HepG2 (cell line): Measurements from ENCODE around the gene PLEKHO1. TPM values are rescaled to one million over a fixed set of nuclear protein-coding genes. Genes with fewer than 3 reads are reported as not detected.
A peak's percentile ranks its signal among the peaks of the same experiment; 100 is the strongest.

Experiments used
- ATAC-seq: fragments of 200-7000 bp; cut with Tn5 transposase; 3 replicates; pipeline ENCODE4 v1.9.1; 2020; ENCODE audit warnings: mild to moderate bottlenecking, moderate library complexity
- BruUV-seq: library from RNA; stranded (reverse); fragments of 400-500 nt; replicated peaks from 2 replicates; lab custom pipeline; 2021; lab: Mats Ljungman, UMichigan
- CTCF ChIA-PET: fragments of 300-600 bp; formaldehyde crosslinking; extraction: SDS; loops from one replicate; lab custom pipeline; 2021; ENCODE audit warnings: low total read pairs, inconsistent platforms, low intra/inter-chr PET ratio; lab: Yijun Ruan, JAX
- POLR2A ChIA-PET: fragments of 350-600 bp; sonication (Branson Sonifier 250); formaldehyde crosslinking; loops from one replicate; lab custom pipeline; 2020; ENCODE audit warnings: antibody characterized with exemption, inconsistent platforms; lab: Yijun Ruan, JAX
- DNase-seq: peaks from one replicate; pipeline ENCODE4 v3.0.0-alpha.2; 2015; ENCODE audit warnings: low spot score
- FAIRE-seq: peaks from 3 replicates; lab custom pipeline; 2011; peaks lifted over from hg19 to GRCh38; lab: Jason Lieb, UNC
- H2AFZ ChIP-seq: one replicate; pipeline ENCODE4 v1.6.1; 2011; ENCODE audit warnings: low read length, inconsistent platforms
- H3K27ac ChIP-seq: fragments of 300-600 bp; 3 replicates; pipeline ENCODE4 v1.8.0; 2011; ENCODE audit warnings: mixed run types, mild to moderate bottlenecking, mixed read lengths, low read length, inconsistent platforms; ENCODE audit not compliant: insufficient read depth; ENCODE audit errors: extremely low read length
- H3K27me3 ChIP-seq, 2 experiments: fragments of 200-600 bp in 1 of 2; 2 replicates in 1 of 2; 3 replicates in 1 of 2; pipeline versions ENCODE4 v1.6.0 to v1.8.0; 2011; ENCODE audit warnings: low read length in 2 of 2, mild to moderate bottlenecking in 2 of 2, moderate library complexity in 2 of 2, inconsistent platforms in 1 of 2; ENCODE audit not compliant: insufficient read depth in 2 of 2, control insufficient read depth in 1 of 2
- H3K36me3 ChIP-seq, 2 experiments: fragments of 200-600 bp in 1 of 2; replicated peaks in 1 of 2; 2 replicates in 1 of 2; 3 replicates in 1 of 2; pipeline versions ENCODE4 v1.5.1 to v1.8.0; 2011; ENCODE audit warnings: low read length in 2 of 2, inconsistent platforms in 1 of 2; ENCODE audit not compliant: insufficient read depth in 2 of 2, control insufficient read depth in 1 of 2
- H3K4me1 ChIP-seq: 2 replicates; pipeline ENCODE4 v1.5.1; 2012; ENCODE audit warnings: low read length, inconsistent platforms; ENCODE audit not compliant: insufficient read depth
- H3K4me2 ChIP-seq: 2 replicates; pipeline ENCODE4 v1.6.0; 2011; ENCODE audit warnings: low read depth, low read length, inconsistent platforms
- H3K4me3 ChIP-seq, 3 experiments: fragments of 200-600 bp in 1 of 3; sonication (generic), shearing (Covaris generic) in 1 of 3; replicated peaks in 1 of 3; 2 replicates each; pipeline ENCODE4 v1.5.1; 2011 to 2016; ENCODE audit warnings: low read length in 3 of 3, inconsistent platforms in 2 of 3, low read depth in 2 of 3, mild to moderate bottlenecking in 2 of 3, control low read depth in 1 of 3, mixed read lengths in 1 of 3; ENCODE audit not compliant: insufficient read depth in 1 of 3
- H3K79me2 ChIP-seq: one replicate; pipeline ENCODE4 v1.6.1; 2011; ENCODE audit warnings: low read length, inconsistent platforms; ENCODE audit not compliant: insufficient read depth
- H3K9ac ChIP-seq: 2 replicates; pipeline ENCODE4 v1.6.0; 2011; ENCODE audit warnings: mild to moderate bottlenecking, low read depth, low read length, inconsistent platforms; ENCODE audit not compliant: insufficient read depth
- H3K9me3 ChIP-seq: 2 replicates; pipeline ENCODE4 v1.5.1; 2012; ENCODE audit warnings: mild to moderate bottlenecking, low read length
- H4K20me1 ChIP-seq: 2 replicates; pipeline ENCODE4 v1.6.0; 2011; ENCODE audit warnings: inconsistent platforms, mild to moderate bottlenecking, low read length, moderate library complexity; ENCODE audit not compliant: insufficient read depth
- ARHGAP35 ChIP-seq: sonication (generic); formaldehyde crosslinking; IDR thresholded peaks from 2 replicates; pipeline ENCODE4 v1.9.0; 2022; ENCODE audit warnings: mild to moderate bottlenecking, inconsistent platforms, moderate library complexity, missing genetic modification reagents, borderline replicate concordance
- ELF1 ChIP-seq: sonication (generic); formaldehyde crosslinking; IDR thresholded peaks from 2 replicates; pipeline ENCODE4 v1.4.0; 2020; ENCODE audit warnings: missing genetic modification reagents
- HNF4G ChIP-seq, 2 experiments: sonication (generic) in 1 of 2; formaldehyde crosslinking in 1 of 2; IDR thresholded peaks; 2 replicates each; pipeline versions ENCODE4 v1.4.0 to v1.6.1; 2011 to 2020; ENCODE audit warnings: borderline replicate concordance in 2 of 2, low read depth in 2 of 2, mild to moderate bottlenecking in 2 of 2, low read length in 1 of 2, missing genetic modification reagents in 1 of 2, moderate library complexity in 1 of 2
- MIXL1 ChIP-seq: IDR thresholded peaks from 2 replicates; pipeline ENCODE4 v1.6.1; 2016
- PATZ1 ChIP-seq: sonication (generic); formaldehyde crosslinking; IDR thresholded peaks from 2 replicates; pipeline ENCODE4 v1.4.0; 2020; ENCODE audit warnings: missing genetic modification reagents
- RELA ChIP-seq: sonication (generic); formaldehyde crosslinking; IDR thresholded peaks from 2 replicates; pipeline ENCODE4 v1.4.0; 2020; ENCODE audit warnings: missing genetic modification reagents
- SRSF1 ChIP-seq: fragments of 200-400 bp; formaldehyde crosslinking; optimal IDR thresholded peaks from 2 replicates; pipeline ENCODE3; 2017; ENCODE audit warnings: mild to moderate bottlenecking, low read depth, low read length, moderate library complexity
- ZFYVE20 ChIP-seq: sonication (generic); formaldehyde crosslinking; IDR thresholded peaks from 2 replicates; pipeline ENCODE4 v1.8.0; 2023; ENCODE audit warnings: low read depth, mild to moderate bottlenecking, moderate library complexity, missing genetic modification reagents, borderline replicate concordance
- WGBS: methylation state at CpG from one replicate; pipeline ENCODE4 v1.1.6; 2017; ENCODE audit warnings: low lambda C conversion rate; 5-methylcytosine and 5-hydroxymethylcytosine counted together
- in situ Hi-C: cut with HindIII; loops from 2 replicates; pipeline ENCODE4 v1.10.0; 2017; ENCODE audit warnings: low pct_unique_long_range_greater_than_20kb; ENCODE audit not compliant: extremely low pct_ligation_motif_present
- intact Hi-C: fragments of 100-400 bp; cut with micrococcal nuclease; formaldehyde crosslinking; loops from one replicate; pipeline ENCODE4 v1.10.0; 2022; ENCODE audit not compliant: unreplicated experiment
- polyA plus RNA-seq, 8 experiments: library from polyadenylated mRNA; depleted of rRNA in 3 of 8; stranded (reverse) in 7 of 8; unstranded in 1 of 8; fragments of >200 nt; fragmentation: Illumina TruSeq in 4 of 8; extraction: Trizol in 4 of 8; gene quantifications; 2 replicates each; pipeline versions ENCODE4 v1.2.1 to v1.2.3, GENCODE V29; 2011 to 2016; ENCODE audit warnings: low read depth in 4 of 8, missing spikeins in 1 of 8, mixed read lengths in 1 of 8; ENCODE audit not compliant: insufficient read depth in 1 of 8
- total RNA-seq, 5 experiments: library from RNA; depleted of rRNA; stranded (reverse); fragments of >200 nt; fragmentation: Illumina TruSeq; extraction: Trizol; gene quantifications; 2 replicates each; pipeline ENCODE4 v1.2.3, GENCODE V29; 2016; ENCODE audit warnings: low read depth in 1 of 5

Gene PLEKHO1
- total and polyA plus RNA-seq, 2 of the 13 experiments (the other 11 are each of a cell fraction or from before 2014, with no cell fraction given), result 9.8 to 10.1 TPM

- Histone ChIP-seq H3K4me3 (no peak overlapping the region), H3K79me2 (no peaks in the 10 kb centered on the region), H4K20me1 (no peaks in the 10 kb centered on the region), H3K9me3 (no peaks in the 10 kb centered on the region), H2AFZ (no peak overlapping the region), H3K4me2 (no peak overlapping the region), H3K36me3 (no peaks in the 10 kb centered on the region), H3K9ac (no peak overlapping the region), H3K4me1 (peaks cover 16% of the 10 kb centered on the region), H3K27me3 (peaks cover 0 to 3% of the 10 kb centered on the region in 2 experiments; a peak in 1 of 5 replicates), H3K27ac (no peak overlapping the region)
- BruUV-seq, result no TSS peak
- intact Hi-C loops, result no loop called here
- ATAC-seq (no peak), DNase-seq (no peak), FAIRE-seq (no peak)
- ChIA-PET CTCF (no interaction called here), POLR2A (no interaction called here)
- in situ Hi-C loops, result no loop called here
- 1% methylated on average over 2 of the region's 2 CpGs for WGBS
- TF ChIP-seq ZFYVE20 (CRISPR knock-in tag) (no peak), ARHGAP35 (CRISPR knock-in tag) (no peak), MIXL1 (CRISPR knock-in tag) (no peak), ELF1 (CRISPR knock-in tag) (no peak), RELA (CRISPR knock-in tag) (no peak)
These were observed 22.1 kb downstream of the PLEKHO1 start for GRCh38 chr1:150171801-150172200.

- ChIA-PET POLR2A (no interaction called here), CTCF (no interaction called here)
- Histone ChIP-seq H3K27ac (no peak overlapping the region), H3K36me3 (no peaks in the 10 kb centered on the region), H3K27me3 (peaks cover 0 to 3% of the 10 kb centered on the region in 2 experiments; a peak in 1 of 5 replicates), H3K9ac (no peak overlapping the region), H4K20me1 (no peaks in the 10 kb centered on the region), H3K4me1 (peaks cover 16% of the 10 kb centered on the region), H3K4me3 (no peak overlapping the region), H3K9me3 (no peaks in the 10 kb centered on the region), H2AFZ (no peak overlapping the region), H3K4me2 (peak overlapping the region; percentile 39), H3K79me2 (no peaks in the 10 kb centered on the region)
- 0% methylated on average over 2 of the region's 7 CpGs for WGBS
- FAIRE-seq (no peak), DNase-seq (peak; percentile 33), ATAC-seq (peak; percentile 60)
- in situ Hi-C loops (no loop called here), intact Hi-C loops (no loop called here)
- BruUV-seq, result no TSS peak
- TF ChIP-seq PATZ1, result 0 out of 2 replicates have a peak, but pooled peaks have one; percentile 25
- TF ChIP-seq SRSF1, result no peak
- TF ChIP-seq HNF4G (IDR thresholded peaks at IDR 0.05; ENCODE audit: borderline replicate concordance, low read depth, low read length), result peak; percentile 9; the same call in 1 of the 2 replicates
- no peak for TF ChIP-seq HNF4G (CRISPR knock-in tag; IDR thresholded peaks at IDR 0.05; ENCODE audit: borderline replicate concordance, low read depth)
These were observed 23.4 kb downstream of the PLEKHO1 start for GRCh38 chr1:150173141-150173585.
